ENCODE data around the gene FYN.

DNA sequence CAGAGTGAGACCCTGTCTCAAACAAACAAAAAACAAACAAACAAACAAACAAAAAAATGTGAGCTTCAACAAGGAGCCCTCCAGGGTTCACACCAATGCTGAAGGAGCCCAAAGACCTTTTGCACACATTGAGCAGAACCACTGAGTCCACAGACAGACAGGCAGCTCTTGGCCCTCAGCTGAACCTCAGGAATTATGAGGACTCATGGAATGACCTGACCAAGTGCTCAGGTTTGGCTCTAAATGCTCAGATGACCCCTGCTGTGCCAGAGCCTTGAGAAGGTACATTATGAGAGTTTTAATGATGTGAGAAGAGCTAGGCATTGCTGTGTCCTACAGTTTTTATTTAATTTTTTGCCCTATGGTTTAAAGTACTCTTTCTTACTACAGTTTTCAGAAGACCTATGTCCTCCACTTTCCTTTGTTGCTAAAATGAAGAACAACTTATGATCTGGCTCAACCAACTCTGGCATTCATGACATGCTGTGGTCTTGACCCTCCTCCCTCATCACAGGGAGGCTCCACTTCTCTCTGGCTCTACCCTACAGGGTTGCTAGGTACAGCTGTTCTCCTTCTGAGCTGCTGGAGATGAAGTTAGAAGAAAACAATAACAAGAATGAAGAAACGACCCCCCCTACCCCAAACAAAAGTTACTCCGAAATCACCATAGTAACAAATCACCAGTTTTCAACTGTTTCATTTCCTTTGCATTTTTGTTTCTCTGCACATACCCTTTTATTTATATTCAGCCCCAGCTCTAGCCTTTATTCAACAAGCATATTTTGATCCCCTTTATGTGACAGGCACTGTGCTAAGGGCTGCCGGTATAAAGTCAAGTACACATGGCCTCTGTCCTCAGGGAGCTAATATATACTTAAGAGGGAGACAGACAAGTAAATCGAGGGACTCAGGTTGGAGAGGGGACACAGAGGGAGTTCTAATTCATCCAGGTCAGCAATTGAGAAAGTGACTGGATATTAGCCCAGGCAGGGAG, 138.9 kb downstream of the FYN start:
- TF ChIP-seq, protein P1, sequence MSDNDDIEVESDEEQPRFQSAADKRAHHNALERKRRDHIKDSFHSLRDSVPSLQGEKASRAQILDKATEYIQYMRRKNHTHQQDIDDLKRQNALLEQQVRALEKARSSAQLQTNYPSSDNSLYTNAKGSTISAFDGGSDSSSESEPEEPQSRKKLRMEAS (IDR thresholded peaks at IDR 0.05) = no peak
- TF ChIP-seq, protein P2, sequence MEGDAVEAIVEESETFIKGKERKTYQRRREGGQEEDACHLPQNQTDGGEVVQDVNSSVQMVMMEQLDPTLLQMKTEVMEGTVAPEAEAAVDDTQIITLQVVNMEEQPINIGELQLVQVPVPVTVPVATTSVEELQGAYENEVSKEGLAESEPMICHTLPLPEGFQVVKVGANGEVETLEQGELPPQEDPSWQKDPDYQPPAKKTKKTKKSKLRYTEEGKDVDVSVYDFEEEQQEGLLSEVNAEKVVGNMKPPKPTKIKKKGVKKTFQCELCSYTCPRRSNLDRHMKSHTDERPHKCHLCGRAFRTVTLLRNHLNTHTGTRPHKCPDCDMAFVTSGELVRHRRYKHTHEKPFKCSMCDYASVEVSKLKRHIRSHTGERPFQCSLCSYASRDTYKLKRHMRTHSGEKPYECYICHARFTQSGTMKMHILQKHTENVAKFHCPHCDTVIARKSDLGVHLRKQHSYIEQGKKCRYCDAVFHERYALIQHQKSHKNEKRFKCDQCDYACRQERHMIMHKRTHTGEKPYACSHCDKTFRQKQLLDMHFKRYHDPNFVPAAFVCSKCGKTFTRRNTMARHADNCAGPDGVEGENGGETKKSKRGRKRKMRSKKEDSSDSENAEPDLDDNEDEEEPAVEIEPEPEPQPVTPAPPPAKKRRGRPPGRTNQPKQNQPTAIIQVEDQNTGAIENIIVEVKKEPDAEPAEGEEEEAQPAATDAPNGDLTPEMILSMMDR (IDR thresholded peaks at IDR 0.05; ENCODE audit: low read depth, low read length, missing input control) = no peak
- TF ChIP-seq, protein P3, sequence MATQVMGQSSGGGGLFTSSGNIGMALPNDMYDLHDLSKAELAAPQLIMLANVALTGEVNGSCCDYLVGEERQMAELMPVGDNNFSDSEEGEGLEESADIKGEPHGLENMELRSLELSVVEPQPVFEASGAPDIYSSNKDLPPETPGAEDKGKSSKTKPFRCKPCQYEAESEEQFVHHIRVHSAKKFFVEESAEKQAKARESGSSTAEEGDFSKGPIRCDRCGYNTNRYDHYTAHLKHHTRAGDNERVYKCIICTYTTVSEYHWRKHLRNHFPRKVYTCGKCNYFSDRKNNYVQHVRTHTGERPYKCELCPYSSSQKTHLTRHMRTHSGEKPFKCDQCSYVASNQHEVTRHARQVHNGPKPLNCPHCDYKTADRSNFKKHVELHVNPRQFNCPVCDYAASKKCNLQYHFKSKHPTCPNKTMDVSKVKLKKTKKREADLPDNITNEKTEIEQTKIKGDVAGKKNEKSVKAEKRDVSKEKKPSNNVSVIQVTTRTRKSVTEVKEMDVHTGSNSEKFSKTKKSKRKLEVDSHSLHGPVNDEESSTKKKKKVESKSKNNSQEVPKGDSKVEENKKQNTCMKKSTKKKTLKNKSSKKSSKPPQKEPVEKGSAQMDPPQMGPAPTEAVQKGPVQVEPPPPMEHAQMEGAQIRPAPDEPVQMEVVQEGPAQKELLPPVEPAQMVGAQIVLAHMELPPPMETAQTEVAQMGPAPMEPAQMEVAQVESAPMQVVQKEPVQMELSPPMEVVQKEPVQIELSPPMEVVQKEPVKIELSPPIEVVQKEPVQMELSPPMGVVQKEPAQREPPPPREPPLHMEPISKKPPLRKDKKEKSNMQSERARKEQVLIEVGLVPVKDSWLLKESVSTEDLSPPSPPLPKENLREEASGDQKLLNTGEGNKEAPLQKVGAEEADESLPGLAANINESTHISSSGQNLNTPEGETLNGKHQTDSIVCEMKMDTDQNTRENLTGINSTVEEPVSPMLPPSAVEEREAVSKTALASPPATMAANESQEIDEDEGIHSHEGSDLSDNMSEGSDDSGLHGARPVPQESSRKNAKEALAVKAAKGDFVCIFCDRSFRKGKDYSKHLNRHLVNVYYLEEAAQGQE (IDR thresholded peaks at IDR 0.05) = no peak
- TF ChIP-seq NR2F2 (IDR thresholded peaks at IDR 0.05) = no peak
- no peak for TF ChIP-seq HNF4G (IDR thresholded peaks at IDR 0.05)
- TF ChIP-seq TAF1 (conservative IDR thresholded peaks at IDR 0.05) = no peak
- TF ChIP-seq RAD21 (IDR thresholded peaks at IDR 0.05) = no peak
- no peak for TF ChIP-seq YY1 (IDR thresholded peaks at IDR 0.05)
